ENCODE data around the gene LOC101059915.
"Not testable (repeated sequence)": the region's sequence is repeated elsewhere in the genome, so short reads cannot be mapped to it uniquely, and the experiment has no call there.

LOC101059915 gene

DNA sequence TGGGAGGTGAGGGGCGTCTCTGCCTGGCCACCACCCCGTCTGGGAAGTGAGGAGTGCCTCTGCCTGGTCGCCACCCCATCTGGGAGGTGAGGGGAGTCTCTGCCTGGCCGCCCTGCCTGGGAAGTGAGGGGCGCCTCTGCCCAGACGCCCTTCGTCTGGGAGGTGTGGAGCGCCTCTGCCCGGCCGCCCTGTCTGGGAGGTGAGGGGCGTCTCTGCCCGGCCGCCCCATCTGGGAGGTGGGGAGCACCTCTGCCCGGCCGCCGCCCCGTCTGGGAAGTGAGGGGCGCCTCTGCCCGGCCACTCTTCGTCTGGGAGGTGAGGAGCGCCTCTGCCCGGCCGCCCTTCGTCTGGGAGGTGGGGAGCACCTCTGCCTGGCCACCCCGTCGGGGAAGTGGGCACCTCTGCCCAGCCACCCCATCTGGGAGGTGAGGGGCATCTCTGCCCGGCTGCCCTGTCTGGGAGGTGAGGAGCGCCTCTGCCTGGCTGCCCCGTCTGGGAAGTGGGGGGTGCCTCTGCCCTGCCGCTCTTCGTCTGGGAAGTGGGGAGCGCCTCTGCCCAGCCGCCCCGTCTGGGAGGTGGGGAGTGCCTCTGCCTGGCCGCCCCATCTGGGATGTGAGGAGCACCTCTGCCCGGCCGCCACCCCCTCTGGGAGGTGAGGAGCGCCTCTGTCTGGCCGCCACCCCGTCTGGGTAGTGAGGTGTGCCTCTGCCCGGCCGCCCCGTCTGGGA lies 8.9 kb downstream of the LOC101059915 start:
- H4K20me1 ChIP-seq (ENCODE audit: insufficient read depth, low read length); H3K4me2 ChIP-seq (replicated peaks; ENCODE audit: extremely low read depth, low read length, poor library complexity, severe bottlenecking); H3K9ac ChIP-seq (ENCODE audit: insufficient read depth, low read length, poor library complexity, severe bottlenecking); H3K4me3 Mint-ChIP-seq; H3K4me3 ChIP-seq (replicated peaks in 1 of 3; ENCODE audit: low read depth in 2 of 3, low read length in 3 of 3); intact Hi-C loops (cut with micrococcal nuclease); H3K27ac Mint-ChIP-seq; H3K36me3 ChIP-seq (replicated peaks in 1 of 2; ENCODE audit: control insufficient read depth in 1 of 2, insufficient read depth in 2 of 2, low read length in 2 of 2); H3K9me3 ChIP-seq (replicated peaks in 1 of 2; ENCODE audit: control insufficient read depth in 1 of 2, insufficient read depth in 1 of 2, low read length in 2 of 2); H3K36me3 Mint-ChIP-seq; H3K79me2 ChIP-seq (ENCODE audit: insufficient read depth, low read length); DNase-seq; H3K27me3 ChIP-seq (ENCODE audit: control insufficient read depth in 2 of 2, insufficient read depth in 2 of 2, low read length in 2 of 2); H3K4me1 Mint-ChIP-seq; H3K4me1 ChIP-seq (ENCODE audit: control insufficient read depth in 1 of 2, insufficient read depth in 2 of 2, low read length in 2 of 2); H3K27ac ChIP-seq (ENCODE audit: low read depth in 1 of 2, low read length in 2 of 2); H2AFZ ChIP-seq (ENCODE audit: insufficient read depth, low read depth, low read length, poor library complexity, severe bottlenecking): not testable (repeated sequence)
- WGBS (ENCODE audit: insufficient coverage): 80% methylated on average over 11 of the region's 43 CpGs
- Mint-ChIP-seq H3K9me3 (peaks cover 0 to 13% (median 2%) of the 10 kb centered on the region in 7 donors), H3K27me3 (ENCODE audit: low read depth in 3 of 3) (peaks cover 6 to 20% (median 8%) of the 10 kb centered on the region in 3 donors)

DNA sequence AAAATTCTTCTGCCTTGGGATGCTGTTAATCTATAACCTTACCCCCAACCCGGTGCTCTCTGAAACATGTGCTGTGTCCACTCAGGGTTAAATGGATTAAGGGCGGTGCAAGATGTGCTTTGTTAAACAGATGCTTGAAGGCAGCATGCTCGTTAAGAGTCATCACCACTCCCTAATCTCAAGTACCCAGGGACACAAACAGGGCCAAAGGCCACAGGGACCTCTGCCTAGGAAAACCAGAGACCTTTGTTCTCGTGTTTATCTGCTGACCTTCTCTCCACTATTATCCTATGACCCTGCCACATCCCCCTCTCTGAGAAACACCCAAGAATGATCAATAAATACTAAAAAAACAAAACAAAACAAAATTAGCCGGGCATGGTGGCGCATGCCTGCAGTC lies 9.8 kb downstream of the LOC101059915 start:
- H3K36me3 Mint-ChIP-seq; H3K27ac Mint-ChIP-seq; H3K4me2 ChIP-seq (replicated peaks; ENCODE audit: extremely low read depth, low read length, poor library complexity, severe bottlenecking); H3K4me1 ChIP-seq (ENCODE audit: control insufficient read depth in 1 of 2, insufficient read depth in 2 of 2, low read length in 2 of 2); H3K36me3 ChIP-seq (replicated peaks in 1 of 2; ENCODE audit: control insufficient read depth in 1 of 2, insufficient read depth in 2 of 2, low read length in 2 of 2); H3K4me3 Mint-ChIP-seq; H3K4me3 ChIP-seq (replicated peaks in 1 of 3; ENCODE audit: low read depth in 2 of 3, low read length in 3 of 3); H2AFZ ChIP-seq (ENCODE audit: insufficient read depth, low read depth, low read length, poor library complexity, severe bottlenecking); H3K27me3 ChIP-seq (ENCODE audit: control insufficient read depth in 2 of 2, insufficient read depth in 2 of 2, low read length in 2 of 2); H3K9ac ChIP-seq (ENCODE audit: insufficient read depth, low read length, poor library complexity, severe bottlenecking); H3K9me3 ChIP-seq (replicated peaks in 1 of 2; ENCODE audit: control insufficient read depth in 1 of 2, insufficient read depth in 1 of 2, low read length in 2 of 2); intact Hi-C loops (cut with micrococcal nuclease); DNase-seq; H3K79me2 ChIP-seq (ENCODE audit: insufficient read depth, low read length); H3K27ac ChIP-seq (ENCODE audit: low read depth in 1 of 2, low read length in 2 of 2); H3K4me1 Mint-ChIP-seq; H4K20me1 ChIP-seq (ENCODE audit: insufficient read depth, low read length): not testable (repeated sequence)
- 100% methylated on average over 2 of the region's 6 CpGs for WGBS (ENCODE audit: insufficient coverage)
- Mint-ChIP-seq H3K9me3 (peaks cover 0 to 13% (median 2%) of the 10 kb centered on the region in 7 donors), H3K27me3 (ENCODE audit: low read depth in 3 of 3) (peaks cover 1 to 15% (median 1%) of the 10 kb centered on the region in 3 donors)
